Mesendoderm (in vitro differentiated cells): ENCODE data around the gene PLPP1.
A peak's percentile ranks its signal among the peaks of the same experiment; 100 is the strongest.

Source experiments
- DNase-seq: peaks from one replicate; pipeline ENCODE4 v3.0.0; 2013
- H2AK5ac ChIP-seq: 2 replicates; pipeline ENCODE4 v1.6.1; 2013; ENCODE audit warnings: low read length, inconsistent platforms
- H2BK120ac ChIP-seq: 2 replicates; pipeline ENCODE4 v1.6.1; 2013; ENCODE audit warnings: low read depth, mild to moderate bottlenecking, low read length, moderate library complexity, mixed read lengths
- H2BK15ac ChIP-seq: replicated peaks from 2 replicates; pipeline ENCODE4 v1.6.1; 2013; ENCODE audit warnings: low read depth, mild to moderate bottlenecking, moderate library complexity
- H2BK5ac ChIP-seq: 2 replicates; pipeline ENCODE4 v1.6.1; 2013; ENCODE audit warnings: low read length, inconsistent platforms
- H3K18ac ChIP-seq: 2 replicates; pipeline ENCODE4 v1.6.1; 2013; ENCODE audit warnings: mild to moderate bottlenecking, low read length, mixed read lengths
- H3K23ac ChIP-seq: one replicate; pipeline ENCODE4 v1.6.1; 2013; ENCODE audit warnings: low read length
- H3K27ac ChIP-seq: 2 replicates; pipeline ENCODE4 v1.5.1; 2013; ENCODE audit warnings: low read depth, mild to moderate bottlenecking, inconsistent platforms, low read length, moderate library complexity
- H3K27me3 ChIP-seq: 2 replicates; pipeline ENCODE4 v1.6.1; 2013; ENCODE audit warnings: low read length, control low read depth, mild to moderate bottlenecking, inconsistent platforms; ENCODE audit not compliant: insufficient read depth, poor library complexity
- H3K36me3 ChIP-seq: 2 replicates; pipeline ENCODE4 v1.6.1; 2013; ENCODE audit warnings: low read length, inconsistent platforms; ENCODE audit not compliant: control insufficient read depth, insufficient read depth
- H3K4ac ChIP-seq: one replicate; pipeline ENCODE4 v1.6.1; 2013; ENCODE audit warnings: low read depth, mild to moderate bottlenecking, low read length, moderate library complexity
- H3K4me1 ChIP-seq: 2 replicates; pipeline ENCODE4 v1.6.1; 2013; ENCODE audit warnings: low read depth, low read length, inconsistent platforms; ENCODE audit not compliant: control insufficient read depth
- H3K4me2 ChIP-seq: 2 replicates; pipeline ENCODE4 v1.6.1; 2013; ENCODE audit warnings: low read length
- H3K4me3 ChIP-seq: 2 replicates; pipeline ENCODE4 v1.5.1; 2013; ENCODE audit warnings: mild to moderate bottlenecking, low read length
- H3K56ac ChIP-seq: one replicate; pipeline ENCODE4 v1.6.1; 2013; ENCODE audit warnings: low read length
- H3K79me1 ChIP-seq: 2 replicates; pipeline ENCODE4 v1.6.1; 2013; ENCODE audit warnings: low read length, inconsistent platforms
- H3K79me2 ChIP-seq: 2 replicates; pipeline ENCODE4 v1.6.1; 2013; ENCODE audit warnings: mild to moderate bottlenecking, low read length; ENCODE audit not compliant: control insufficient read depth, insufficient read depth
- H3K9ac ChIP-seq: 2 replicates; pipeline ENCODE4 v1.6.1; 2013; ENCODE audit warnings: low read length, inconsistent platforms
- H4K5ac ChIP-seq: one replicate; pipeline ENCODE4 v1.6.1; 2013; ENCODE audit warnings: low read length
- H4K8ac ChIP-seq: one replicate; pipeline ENCODE4 v1.6.1; 2013; ENCODE audit warnings: low read depth, mild to moderate bottlenecking, control low read depth, low read length, moderate library complexity
- WGBS: extraction: QIAGEN DNeasy Blood & Tissue Kit; methylation state at CpG from one replicate; pipeline ENCODE4 v1.1.7; 2013; ENCODE audit warnings: low lambda C conversion rate, missing lambda C conversion rate; ENCODE audit not compliant: insufficient coverage; ENCODE audit errors: extremely low coverage; 5-methylcytosine and 5-hydroxymethylcytosine counted together

Gene PLPP1

DNA sequence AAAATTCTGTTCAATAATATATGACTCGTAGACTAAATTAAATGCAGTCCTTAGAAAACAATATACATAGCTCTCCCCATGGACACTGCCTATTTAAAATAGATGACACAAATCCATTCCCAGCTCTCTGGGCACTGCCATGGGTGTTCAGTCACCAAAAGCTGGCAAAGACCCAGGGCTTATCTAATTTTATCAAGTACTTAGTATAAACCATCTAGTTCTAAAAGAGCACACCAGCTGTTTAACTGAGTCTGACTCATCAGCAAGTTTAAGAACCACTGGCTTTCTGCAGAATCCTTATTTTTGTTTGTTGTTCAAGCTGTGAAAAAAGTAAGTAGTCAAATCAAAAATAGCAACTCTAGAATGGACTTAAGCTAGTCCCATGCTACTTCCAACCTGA, 107.6 kb downstream of the PLPP1 start:
- H3K27ac ChIP-seq = no peak overlapping the region
- 100% methylated on average over 1 of the region's 1 CpG for WGBS

GRCh38 chr5:55426455-55426854, 108.3 kb downstream of the PLPP1 start:
- Histone ChIP-seq H3K18ac (no peak overlapping the region), H3K36me3 (peaks cover 15% of the 10 kb centered on the region), H3K56ac (no peak overlapping the region), H3K79me2 (no peaks in the 10 kb centered on the region), H3K4ac (no peak overlapping the region), H3K4me1 (no peaks in the 10 kb centered on the region), H3K4me2 (no peak overlapping the region), H4K5ac (no peak overlapping the region), H3K4me3 (no peak overlapping the region), H3K23ac (no peak overlapping the region), H2BK5ac (no peak overlapping the region), H3K27me3 (no peaks in the 10 kb centered on the region), H3K9ac (no peak overlapping the region), H3K27ac (no peak overlapping the region), H2BK120ac (no peak overlapping the region), H3K79me1 (peaks cover 7% of the 10 kb centered on the region), H4K8ac (no peak overlapping the region), H2BK15ac (no peak overlapping the region), H2AK5ac (no peak overlapping the region)
- DNase-seq = no peak
- WGBS = no CpG with 5 or more reads among the region's 4 CpGs

More for the DNA sequence above, 107.6 kb downstream of the PLPP1 start:
- H3K9ac ChIP-seq = no peak overlapping the region
- no peak overlapping the region for H3K23ac ChIP-seq
- H3K4ac ChIP-seq = no peak overlapping the region
- H3K79me2 ChIP-seq = no peaks in the 10 kb centered on the region
- no peak for DNase-seq
- peaks cover 15% of the 10 kb centered on the region for H3K36me3 ChIP-seq
- no peak overlapping the region for H4K5ac ChIP-seq
- H2BK15ac ChIP-seq = no peak overlapping the region
- H3K27me3 ChIP-seq = no peaks in the 10 kb centered on the region
- H3K4me3 ChIP-seq = no peak overlapping the region
- H3K56ac ChIP-seq = no peak overlapping the region
- H2BK5ac ChIP-seq = no peak overlapping the region
- H3K18ac ChIP-seq = no peak overlapping the region
- H2AK5ac ChIP-seq = no peak overlapping the region
- no peak overlapping the region for H3K4me2 ChIP-seq
- no peak overlapping the region for H4K8ac ChIP-seq
- H3K4me1 ChIP-seq = no peaks in the 10 kb centered on the region
- H2BK120ac ChIP-seq = no peak overlapping the region
- H3K79me1 ChIP-seq = peaks cover 7% of the 10 kb centered on the region

DNA sequence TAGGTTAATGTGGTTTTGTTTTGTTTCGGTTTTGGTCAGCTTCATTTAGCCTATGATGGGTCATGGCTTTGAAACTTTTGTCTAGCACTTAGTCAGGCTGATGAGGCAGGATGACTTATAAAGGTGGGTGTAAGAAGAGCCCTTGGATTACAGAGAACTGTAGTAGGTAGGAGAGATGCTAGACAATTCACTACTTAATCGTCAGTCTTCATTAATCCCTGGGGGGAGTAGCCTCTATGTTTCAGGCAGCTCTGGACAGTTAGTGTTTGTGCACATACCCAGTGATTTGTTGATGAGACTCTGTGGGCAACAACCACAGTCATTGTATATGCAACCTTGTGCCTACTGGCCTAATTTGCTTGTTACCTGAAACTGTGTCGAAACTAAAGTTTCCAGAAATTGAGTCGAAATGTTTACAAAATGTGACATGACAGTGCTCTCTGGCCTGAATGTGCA, 113.7 kb downstream of the PLPP1 start:
- no peak overlapping the region for H3K4me3 ChIP-seq
- H3K79me2 ChIP-seq = no peaks in the 10 kb centered on the region
- H2BK5ac ChIP-seq = no peak overlapping the region
- H3K23ac ChIP-seq = no peak overlapping the region
- no CpG with 5 or more reads among the region's 4 CpGs for WGBS
- peaks cover 2% of the 10 kb centered on the region for H3K79me1 ChIP-seq
- H4K8ac ChIP-seq = no peak overlapping the region
- H4K5ac ChIP-seq = no peak overlapping the region
- H2BK120ac ChIP-seq = no peak overlapping the region
- H3K36me3 ChIP-seq = peaks cover 11% of the 10 kb centered on the region
- no peak overlapping the region for H3K4ac ChIP-seq
- H3K4me1 ChIP-seq = no peaks in the 10 kb centered on the region
- H3K18ac ChIP-seq = no peak overlapping the region
- no peak overlapping the region for H3K9ac ChIP-seq
- H3K27ac ChIP-seq = no peak overlapping the region
- DNase-seq = no peak
- H2BK15ac ChIP-seq = no peak overlapping the region
- no peak overlapping the region for H3K56ac ChIP-seq
- no peak overlapping the region for H3K4me2 ChIP-seq
- H3K27me3 ChIP-seq = no peaks in the 10 kb centered on the region
- H2AK5ac ChIP-seq = no peak overlapping the region

- H2AK5ac ChIP-seq = no peak overlapping the region
- peaks cover 7% of the 10 kb centered on the region for H3K36me3 ChIP-seq
- no peak overlapping the region for H3K23ac ChIP-seq
- no peak overlapping the region for H2BK120ac ChIP-seq
- no peaks in the 10 kb centered on the region for H3K27me3 ChIP-seq
- no peak overlapping the region for H3K4me3 ChIP-seq
- H4K5ac ChIP-seq = no peak overlapping the region
- no peak overlapping the region for H2BK15ac ChIP-seq
- no peaks in the 10 kb centered on the region for H3K4me1 ChIP-seq
- peak; percentile 69 for DNase-seq
- peaks cover 2% of the 10 kb centered on the region for H3K79me1 ChIP-seq
- no peak overlapping the region for H4K8ac ChIP-seq
- no peaks in the 10 kb centered on the region for H3K79me2 ChIP-seq
- H2BK5ac ChIP-seq = no peak overlapping the region
- no peak overlapping the region for H3K4ac ChIP-seq
- H3K9ac ChIP-seq = no peak overlapping the region
- no peak overlapping the region for H3K56ac ChIP-seq
- H3K4me2 ChIP-seq = no peak overlapping the region
- no peak overlapping the region for H3K18ac ChIP-seq
- H3K27ac ChIP-seq = no peak overlapping the region
These were observed 115.5 kb downstream of the PLPP1 start for GRCh38 chr5:55418994-55419968.

- DNase-seq = no peak
- Histone ChIP-seq H3K9ac (no peak overlapping the region), H2BK120ac (no peak overlapping the region), H2BK5ac (no peak overlapping the region), H3K27me3 (no peaks in the 10 kb centered on the region), H3K18ac (no peak overlapping the region), H3K56ac (no peak overlapping the region), H3K27ac (no peak overlapping the region), H3K79me1 (no peaks in the 10 kb centered on the region), H3K4me3 (no peak overlapping the region), H3K23ac (no peak overlapping the region), H4K5ac (no peak overlapping the region), H3K36me3 (no peaks in the 10 kb centered on the region), H4K8ac (no peak overlapping the region), H3K4me2 (no peak overlapping the region), H2BK15ac (no peak overlapping the region), H3K4ac (no peak overlapping the region), H3K79me2 (no peaks in the 10 kb centered on the region), H3K4me1 (no peaks in the 10 kb centered on the region), H2AK5ac (no peak overlapping the region)
These were observed 118.5 kb downstream of the PLPP1 start for GRCh38 chr5:55416306-55416705.

GRCh38 chr5:55415071-55415470, 119.7 kb downstream of the PLPP1 start:
- Histone ChIP-seq H3K18ac (no peak overlapping the region), H3K4me3 (no peak overlapping the region), H3K56ac (no peak overlapping the region), H3K79me2 (no peaks in the 10 kb centered on the region), H2BK5ac (no peak overlapping the region), H3K4ac (no peak overlapping the region), H4K8ac (no peak overlapping the region), H3K36me3 (no peaks in the 10 kb centered on the region), H2AK5ac (no peak overlapping the region), H3K23ac (no peak overlapping the region), H3K27me3 (no peaks in the 10 kb centered on the region), H3K79me1 (no peaks in the 10 kb centered on the region), H4K5ac (no peak overlapping the region), H3K4me2 (no peak overlapping the region), H3K4me1 (no peaks in the 10 kb centered on the region), H3K9ac (no peak overlapping the region), H2BK120ac (no peak overlapping the region), H2BK15ac (no peak overlapping the region), H3K27ac (no peak overlapping the region)
- DNase-seq = no peak
